GM19023 (cell line): ENCODE results near the gene CCNF.

Experiments used
- ATAC-seq: cut with Tn5 transposase; IDR thresholded peaks from one replicate; pipeline ENCODE4 v1.9.1; 2021; ENCODE audit warnings: mild to moderate bottlenecking, moderate library complexity; ENCODE audit not compliant: unreplicated experiment

The CCNF gene

DNA sequence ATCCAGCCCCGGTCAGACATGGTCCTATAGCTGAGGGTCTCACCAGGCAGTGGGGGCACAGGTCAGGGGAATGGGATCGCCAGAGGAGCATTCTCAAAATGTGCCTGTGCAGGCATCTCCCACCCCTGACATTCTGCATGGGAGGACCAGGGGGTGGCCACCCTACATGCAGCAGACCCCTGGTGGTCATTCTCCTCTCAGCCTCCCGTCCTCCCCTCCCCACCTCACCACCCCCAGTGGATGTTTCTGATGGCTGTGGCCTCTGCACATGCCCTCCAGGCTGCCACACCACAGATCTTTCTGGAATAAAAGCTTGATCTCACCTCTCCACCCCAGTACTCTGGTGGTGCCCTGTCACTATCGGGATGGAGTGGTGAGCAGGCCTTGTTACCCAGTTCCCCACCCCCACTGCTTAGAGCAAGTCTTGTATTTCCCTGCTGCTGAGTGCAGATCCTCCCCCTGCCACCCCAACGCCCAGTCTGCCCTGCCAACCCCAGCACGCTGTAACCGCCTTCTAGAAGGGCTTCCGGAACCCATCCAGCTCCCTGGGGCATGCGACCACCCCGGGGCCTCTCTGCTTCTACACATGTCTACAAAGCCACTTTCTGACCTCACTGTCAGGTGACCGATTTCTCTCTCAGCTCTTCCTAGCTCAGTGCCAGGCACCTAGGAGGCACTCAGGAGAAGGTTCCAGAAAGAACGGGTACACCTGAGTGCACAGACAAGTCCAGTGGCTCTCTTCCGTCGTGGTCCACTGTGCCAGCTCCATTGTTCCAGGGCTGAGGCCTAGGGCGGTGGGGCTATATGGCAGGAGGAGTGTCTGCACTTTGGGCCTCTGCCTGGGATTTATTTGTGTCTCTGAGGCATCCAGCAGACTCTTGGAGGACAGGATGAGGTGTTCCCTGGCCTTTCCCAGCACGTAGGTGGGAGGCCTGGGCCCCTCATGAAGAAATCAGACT lies 55.0 kb downstream of the CCNF start:
- ATAC-seq = no peak

DNA sequence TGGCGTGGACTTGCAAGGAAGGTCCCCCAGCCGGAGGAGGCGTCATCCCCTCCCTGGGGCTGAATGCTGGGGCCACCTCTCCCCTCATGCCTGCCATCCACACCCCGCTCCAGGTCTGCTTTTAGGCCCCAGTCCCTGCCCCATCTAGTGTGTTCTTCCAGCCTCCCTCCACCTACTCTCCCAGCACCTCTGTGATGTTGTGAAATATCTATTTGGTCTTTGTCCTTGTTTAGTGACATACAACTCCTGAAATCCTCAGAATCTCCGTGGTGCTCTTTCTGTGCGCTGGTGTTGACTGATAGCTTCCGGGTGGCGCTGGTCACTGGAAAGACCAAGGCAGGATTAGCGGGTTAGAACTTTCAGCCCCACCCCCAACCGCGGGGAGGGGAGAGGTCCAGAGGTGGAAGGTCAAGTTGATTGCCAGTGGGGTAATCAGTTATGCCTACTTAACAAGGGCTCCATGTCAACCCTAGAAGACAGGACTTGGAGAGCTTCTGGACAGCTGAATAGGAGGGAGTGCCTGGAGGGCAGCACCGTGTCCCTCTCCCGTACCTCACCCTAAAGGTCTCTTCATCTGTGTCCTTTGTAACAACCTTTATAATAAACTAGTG lies 55.8 kb downstream of the CCNF start:
- ATAC-seq = no peak

- no peak for ATAC-seq
Observed at GRCh38 chr16:2485811-2486507, 56.7 kb downstream of the CCNF start.

DNA sequence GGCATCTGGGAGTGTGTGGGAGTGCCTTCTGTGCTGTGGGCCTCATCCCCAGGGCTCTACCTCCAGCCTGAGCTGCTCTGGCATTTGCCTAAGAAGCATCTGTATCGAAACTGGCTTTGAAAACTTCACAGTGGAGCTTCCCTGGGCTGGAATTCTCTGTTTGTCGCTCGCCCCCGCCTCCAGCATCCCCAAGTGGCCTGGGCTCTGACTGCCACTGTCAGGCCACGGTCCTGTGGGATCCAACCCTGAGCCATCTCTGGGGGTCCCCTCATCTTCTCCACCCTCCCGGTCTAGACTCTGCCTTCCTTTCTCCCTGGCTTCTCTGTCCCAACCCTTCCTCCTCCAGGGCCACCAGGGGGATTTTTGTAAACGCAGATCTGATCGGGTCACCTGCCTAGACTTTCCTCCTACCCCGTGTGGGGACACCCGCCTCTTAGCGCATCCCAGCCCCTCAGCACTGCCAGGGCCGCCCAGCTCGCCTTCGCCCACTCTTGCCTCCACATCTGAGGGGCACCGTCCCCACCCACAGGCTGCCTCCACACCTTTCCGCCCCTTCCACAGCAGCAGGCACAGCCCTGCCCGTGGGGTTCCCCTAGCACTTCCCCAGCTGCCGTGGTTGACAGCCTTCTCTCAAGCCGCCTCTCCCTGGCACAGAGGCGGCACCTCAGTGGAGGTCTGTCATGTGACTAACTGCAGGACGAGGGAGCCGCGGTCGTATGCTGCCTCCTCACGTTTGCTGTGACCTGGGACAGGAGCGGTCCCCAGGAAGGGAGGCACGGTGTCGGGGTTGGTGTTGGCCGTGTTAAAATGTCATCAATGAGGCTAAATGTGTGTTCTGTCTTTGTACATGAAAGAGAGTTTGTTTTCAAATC lies 57.6 kb downstream of the CCNF start:
- ATAC-seq = peak; percentile 75

GRCh38 chr16:2487517-2487842 lies 58.2 kb downstream of the CCNF start:
- ATAC-seq = no peak

GRCh38 chr16:2487903-2488531 lies 58.8 kb downstream of the CCNF start:
- ATAC-seq = no peak

DNA sequence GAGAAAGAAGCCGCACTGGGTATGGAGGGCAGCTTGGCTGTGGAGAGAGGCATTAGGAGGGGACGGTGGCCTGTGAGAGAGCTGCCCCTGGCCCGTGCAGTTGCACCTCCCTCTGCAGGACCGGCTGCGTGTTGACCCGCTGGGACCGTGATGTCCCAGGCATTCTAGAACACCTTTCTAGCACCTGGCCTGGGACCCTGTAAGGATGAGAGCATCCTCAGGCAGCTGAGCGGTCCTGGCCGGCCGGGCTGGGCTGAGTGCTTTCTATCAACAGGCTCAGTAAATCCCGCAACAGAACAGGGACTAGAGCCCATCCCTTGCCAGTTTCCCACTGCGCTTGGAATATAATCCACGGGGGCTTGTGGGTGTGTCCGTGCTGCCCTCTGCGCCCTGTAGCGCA lies 60.3 kb downstream of the CCNF start:
- no peak for ATAC-seq

DNA sequence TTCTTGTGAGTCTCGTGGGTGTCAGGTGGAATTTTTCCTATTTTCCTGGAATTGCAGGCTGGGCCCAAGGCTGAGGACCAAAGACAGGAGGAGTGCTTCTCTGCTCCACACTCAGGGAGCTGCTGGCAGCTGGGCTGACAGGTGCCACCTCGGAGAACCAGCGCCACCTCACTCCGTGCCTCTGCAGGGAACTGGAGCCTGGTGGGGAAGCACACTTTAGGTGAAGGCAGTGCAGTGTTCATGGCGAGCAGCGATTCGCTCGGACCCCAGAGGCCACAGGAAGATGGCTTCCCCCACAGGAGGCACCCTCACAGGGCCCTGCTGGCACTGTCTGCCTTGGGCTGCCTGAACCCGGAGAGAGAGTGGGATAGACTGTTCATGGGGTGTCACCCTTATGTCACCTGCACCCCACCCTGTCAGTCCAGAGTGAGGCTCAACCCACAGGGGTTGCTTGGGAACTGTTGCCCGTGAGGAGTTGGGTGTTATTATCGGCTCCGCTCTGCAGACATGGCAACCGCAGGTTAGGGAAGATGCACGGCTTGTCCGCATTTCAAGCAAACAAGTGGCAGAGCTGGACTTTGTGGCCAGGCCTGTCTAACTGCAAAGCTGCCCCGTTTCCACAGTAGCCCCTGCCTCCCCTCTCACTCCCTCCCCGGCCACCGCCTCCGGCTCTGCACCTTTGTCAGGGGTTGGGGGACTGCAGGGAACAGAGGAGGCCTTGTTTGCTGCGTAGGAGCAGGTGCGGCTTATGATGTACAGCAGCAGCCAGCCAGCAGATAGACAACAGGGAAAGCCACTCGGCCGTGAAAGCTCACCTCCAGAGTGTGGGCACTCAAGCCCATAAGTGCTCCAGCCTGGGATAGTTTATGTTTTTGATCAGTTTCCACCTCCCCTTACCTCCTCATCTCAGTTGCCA lies 61.2 kb downstream of the CCNF start:
- no peak for ATAC-seq

DNA sequence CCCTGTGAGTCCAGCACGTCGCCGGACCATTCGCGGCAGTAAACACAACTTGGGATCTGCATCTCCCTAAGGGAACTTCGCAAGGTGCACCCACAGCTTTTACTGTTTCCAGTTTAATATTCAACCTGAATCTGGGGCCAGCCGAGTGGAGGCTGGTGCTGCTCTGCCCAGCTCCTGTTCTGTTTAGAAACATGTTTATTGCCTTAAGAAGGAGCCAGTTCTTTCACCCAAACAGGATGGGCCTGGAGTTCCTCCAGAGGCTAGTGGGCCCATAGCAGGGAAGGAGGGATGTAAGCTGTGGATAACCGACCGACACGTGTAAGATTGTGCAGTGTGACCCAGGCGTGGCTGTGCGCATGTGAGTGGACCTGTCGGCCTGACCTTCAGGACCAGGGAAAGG lies 63.0 kb downstream of the CCNF start:
- ATAC-seq = no peak

DNA sequence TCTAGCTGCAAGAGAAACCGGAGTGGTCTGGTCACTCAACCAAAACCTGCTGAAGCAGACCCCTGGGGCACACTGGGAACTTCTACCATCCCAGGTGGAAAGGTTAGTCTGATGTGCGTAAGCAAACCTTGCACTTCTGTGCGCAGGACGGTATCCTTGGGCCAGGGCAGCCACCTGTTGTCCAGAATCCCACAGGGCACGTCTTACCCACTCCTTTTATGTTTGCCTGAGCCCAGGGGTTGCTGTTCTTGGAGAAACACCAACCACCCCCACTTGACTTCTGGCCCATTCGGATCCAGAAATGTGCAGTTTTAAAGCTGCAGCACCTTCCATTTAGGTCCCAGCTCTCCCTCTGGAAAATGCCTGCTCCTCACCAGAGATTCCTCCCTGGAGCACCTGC lies 64.4 kb downstream of the CCNF start:
- no peak for ATAC-seq

- ATAC-seq = no peak
Observed at GRCh38 chr16:2494616-2495015, 65.4 kb downstream of the CCNF start.

DNA sequence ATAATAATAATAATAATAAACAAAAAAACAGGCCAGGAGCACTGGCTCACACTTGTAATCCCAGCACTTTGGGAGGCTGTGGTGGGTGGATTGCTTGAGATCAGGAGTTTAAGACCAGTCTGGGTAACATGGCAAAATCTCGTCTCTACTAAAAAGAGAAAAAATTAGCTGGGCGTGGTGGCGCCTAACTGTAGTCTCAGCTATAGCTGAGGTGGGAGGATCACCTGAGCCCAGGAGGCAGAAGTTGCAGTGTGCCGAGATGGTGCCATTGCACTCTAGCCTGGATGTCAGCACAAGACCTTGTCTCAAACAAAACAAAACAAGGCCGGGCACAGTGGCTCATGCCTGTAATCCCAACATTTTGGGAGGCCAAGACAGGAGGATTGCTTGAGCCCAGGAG lies 65.8 kb downstream of the CCNF start:
- no peak for ATAC-seq

GRCh38 chr16:2496223-2497115 lies 67.2 kb downstream of the CCNF start:
- ATAC-seq = no peak

- no peak for ATAC-seq
Observed at GRCh38 chr16:2497116-2497630, 67.9 kb downstream of the CCNF start.

- ATAC-seq = no peak
Observed at GRCh38 chr16:2497695-2498484, 68.6 kb downstream of the CCNF start.

- no peak for ATAC-seq
Observed at GRCh38 chr16:2498531-2499253, 69.4 kb downstream of the CCNF start.

GRCh38 chr16:2499454-2499853 lies 70.2 kb downstream of the CCNF start:
- ATAC-seq = no peak
